IPS-20b (cell line): ENCODE results near the gene TAP1.

Source experiments
- H3K27ac ChIP-seq: one replicate; pipeline ENCODE4 v1.5.1; 2013; ENCODE audit warnings: low read length
- H3K27me3 ChIP-seq: 2 replicates; pipeline ENCODE4 v1.6.1; 2013; ENCODE audit warnings: mild to moderate bottlenecking, low read length, inconsistent platforms; ENCODE audit not compliant: insufficient read depth
- H3K36me3 ChIP-seq: 2 replicates; pipeline ENCODE4 v1.6.1; 2013; ENCODE audit warnings: low read depth, mild to moderate bottlenecking, inconsistent platforms, low read length, moderate library complexity; ENCODE audit not compliant: insufficient read depth
- H3K4me1 ChIP-seq: 2 replicates; pipeline ENCODE4 v1.6.1; 2013; ENCODE audit warnings: mild to moderate bottlenecking, control low read depth, inconsistent platforms, low read length, moderate library complexity; ENCODE audit not compliant: insufficient read depth
- H3K4me3 ChIP-seq: 2 replicates; pipeline ENCODE4 v1.5.1; 2013; ENCODE audit warnings: mild to moderate bottlenecking, low read length, inconsistent platforms
- H3K9ac ChIP-seq: 2 replicates; pipeline ENCODE4 v1.6.1; 2013; ENCODE audit warnings: low read depth, mild to moderate bottlenecking, inconsistent platforms, low read length, moderate library complexity
- H3K9me3 ChIP-seq: 2 replicates; pipeline ENCODE4 v1.6.1; 2013; ENCODE audit warnings: mild to moderate bottlenecking, low read depth, low read length, inconsistent platforms; ENCODE audit not compliant: insufficient read depth

The TAP1 gene, protein sequence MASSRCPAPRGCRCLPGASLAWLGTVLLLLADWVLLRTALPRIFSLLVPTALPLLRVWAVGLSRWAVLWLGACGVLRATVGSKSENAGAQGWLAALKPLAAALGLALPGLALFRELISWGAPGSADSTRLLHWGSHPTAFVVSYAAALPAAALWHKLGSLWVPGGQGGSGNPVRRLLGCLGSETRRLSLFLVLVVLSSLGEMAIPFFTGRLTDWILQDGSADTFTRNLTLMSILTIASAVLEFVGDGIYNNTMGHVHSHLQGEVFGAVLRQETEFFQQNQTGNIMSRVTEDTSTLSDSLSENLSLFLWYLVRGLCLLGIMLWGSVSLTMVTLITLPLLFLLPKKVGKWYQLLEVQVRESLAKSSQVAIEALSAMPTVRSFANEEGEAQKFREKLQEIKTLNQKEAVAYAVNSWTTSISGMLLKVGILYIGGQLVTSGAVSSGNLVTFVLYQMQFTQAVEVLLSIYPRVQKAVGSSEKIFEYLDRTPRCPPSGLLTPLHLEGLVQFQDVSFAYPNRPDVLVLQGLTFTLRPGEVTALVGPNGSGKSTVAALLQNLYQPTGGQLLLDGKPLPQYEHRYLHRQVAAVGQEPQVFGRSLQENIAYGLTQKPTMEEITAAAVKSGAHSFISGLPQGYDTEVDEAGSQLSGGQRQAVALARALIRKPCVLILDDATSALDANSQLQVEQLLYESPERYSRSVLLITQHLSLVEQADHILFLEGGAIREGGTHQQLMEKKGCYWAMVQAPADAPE

DNA sequence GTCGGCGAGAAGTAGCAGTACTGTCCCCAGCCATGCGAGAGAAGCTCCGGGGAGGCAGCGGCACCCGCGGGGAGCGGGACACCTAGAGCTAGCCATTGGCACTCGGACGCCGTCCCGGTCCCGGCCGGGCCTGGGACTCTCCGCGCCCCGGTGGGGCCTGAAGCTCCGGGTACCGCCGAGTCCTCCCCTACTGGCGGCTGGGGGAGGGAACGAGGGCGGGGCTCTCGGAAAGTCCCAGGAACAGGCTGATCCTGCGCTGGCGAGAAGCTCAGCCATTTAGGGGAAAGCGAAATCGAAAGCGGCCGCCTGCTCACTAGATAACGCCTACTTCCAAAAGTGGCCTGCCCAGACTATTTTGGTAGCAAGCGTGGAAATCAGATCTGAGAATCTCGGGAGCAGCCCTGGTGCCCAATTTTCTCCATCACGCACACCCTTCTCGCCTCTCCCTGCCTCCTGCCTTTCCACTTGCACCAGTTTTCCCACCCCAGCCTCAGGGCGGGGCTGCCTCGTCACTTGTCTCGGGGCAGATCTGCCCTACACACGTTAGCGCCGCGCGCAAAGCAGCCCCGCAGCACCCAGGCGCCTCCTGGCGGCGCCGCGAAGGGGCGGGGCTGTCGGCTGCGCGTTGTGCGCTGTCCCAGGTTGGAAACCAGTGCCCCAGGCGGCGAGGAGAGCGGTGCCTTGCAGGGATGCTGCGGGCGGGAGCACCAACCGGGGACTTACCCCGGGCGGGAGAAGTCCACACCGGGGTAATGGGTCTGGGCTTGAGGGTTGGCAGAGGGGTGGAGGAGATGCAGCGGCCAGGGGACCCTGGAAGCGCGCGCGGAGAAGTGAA, at the start of gene TAP1, which contains the start of gene PSMB9:
TSS of gene TAP1 (minus strand) at position 164 of the 835 bp plus-strand sequence. CDS start at position 96, 68 bp downstream.
TSS of gene PSMB9 (plus strand) at position 652 of the 835 bp plus-strand sequence. CDS start at position 690, 38 bp downstream.
- H3K9ac ChIP-seq: peak within 1 kb of the TSS; percentile 64; the same call in 1 of the 2 replicates
- H3K27ac ChIP-seq: no peak within 1 kb of the TSS
- no peaks in the 10 kb centered on the region for H3K9me3 ChIP-seq
- H3K4me3 ChIP-seq: peak within 1 kb of the TSS; percentile 75
- H3K27me3 ChIP-seq: peaks cover 85% of the 10 kb centered on the region
- H3K4me1 ChIP-seq: no peaks in the 10 kb centered on the region
- 0 out of 2 replicates have a peak, but pooled peaks cover 2% of the 10 kb centered on the region for H3K36me3 ChIP-seq

DNA sequence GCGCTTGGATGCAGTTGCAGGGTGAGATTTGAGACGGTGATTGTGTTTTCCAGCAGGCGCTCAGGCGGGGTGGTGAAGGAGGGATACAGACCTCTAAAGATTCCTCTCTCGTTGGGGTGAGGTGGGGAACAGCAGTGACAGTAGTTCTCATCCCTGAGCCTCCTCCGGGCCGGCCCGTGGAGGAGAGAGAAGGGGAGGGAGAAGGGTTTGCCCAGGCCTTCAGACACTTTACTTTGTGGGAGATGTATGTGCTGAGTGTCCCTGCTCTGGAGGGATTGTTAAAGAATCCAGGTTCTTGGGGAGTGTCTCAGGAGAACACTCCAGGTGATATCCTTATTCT, 41.5 kb upstream of the TAP1 start:
- no peaks in the 10 kb centered on the region for H3K9me3 ChIP-seq
- no peaks in the 10 kb centered on the region for H3K27me3 ChIP-seq
- peak overlapping the region; percentile 94 for H3K4me3 ChIP-seq
- H3K36me3 ChIP-seq: no peaks in the 10 kb centered on the region
- no peak overlapping the region for H3K27ac ChIP-seq
- H3K4me1 ChIP-seq: no peaks in the 10 kb centered on the region; the same call in 1 of the 2 replicates
- peak overlapping the region; percentile 86; the same call in 1 of the 2 replicates for H3K9ac ChIP-seq

DNA sequence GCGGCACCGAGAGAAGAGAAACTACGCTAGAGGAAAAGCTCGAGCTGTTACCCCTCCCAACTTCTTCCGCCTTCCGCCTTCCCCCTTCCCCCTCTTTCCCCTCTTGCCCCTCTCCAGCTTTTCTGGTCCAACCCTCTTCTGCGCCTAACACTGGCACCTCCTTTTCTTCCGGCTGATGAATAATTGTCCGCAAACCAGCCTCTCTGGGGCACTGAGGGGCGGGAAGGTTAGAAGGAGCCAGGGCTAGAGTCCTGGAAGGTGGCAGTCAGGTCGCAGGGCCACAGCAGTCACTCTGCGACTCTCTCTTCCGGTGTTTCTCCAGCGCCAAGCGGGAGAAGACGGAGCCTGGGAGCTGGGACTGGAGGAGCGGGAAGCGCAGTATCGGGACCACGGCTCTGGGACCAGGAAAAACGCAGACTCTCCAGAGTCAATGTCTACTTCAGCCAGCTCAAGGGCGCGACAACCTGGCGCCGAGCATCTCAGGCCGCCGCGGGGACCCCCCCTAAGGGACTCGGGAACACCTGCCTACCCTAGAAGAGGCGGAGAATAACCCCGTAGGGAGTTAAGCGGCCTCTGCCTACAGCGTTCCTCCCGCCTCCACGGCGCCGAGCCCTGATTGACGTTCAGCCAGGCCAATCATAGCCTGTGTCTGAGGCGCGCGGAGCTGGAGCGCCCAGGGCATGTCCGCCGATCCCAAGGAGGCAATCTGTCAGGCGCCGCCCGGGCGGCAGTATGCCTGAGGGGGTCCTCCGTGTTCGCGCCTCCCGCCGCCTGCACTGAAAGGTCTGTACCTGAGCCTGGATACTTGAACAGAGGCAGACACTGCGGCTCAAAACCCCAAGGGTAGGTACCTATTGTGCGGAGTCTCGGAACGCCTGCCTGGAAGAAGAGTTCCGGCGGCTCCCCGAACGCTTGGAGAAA, 40.8 kb upstream of the TAP1 start:
- Histone ChIP-seq H3K9me3 (no peaks in the 10 kb centered on the region), H3K9ac (peak overlapping the region; percentile 86; the same call in 1 of the 2 replicates), H3K27ac (peak overlapping the region; percentile 82), H3K4me1 (no peaks in the 10 kb centered on the region; the same call in 1 of the 2 replicates), H3K27me3 (no peaks in the 10 kb centered on the region), H3K36me3 (no peaks in the 10 kb centered on the region), H3K4me3 (peak overlapping the region; percentile 94)

DNA sequence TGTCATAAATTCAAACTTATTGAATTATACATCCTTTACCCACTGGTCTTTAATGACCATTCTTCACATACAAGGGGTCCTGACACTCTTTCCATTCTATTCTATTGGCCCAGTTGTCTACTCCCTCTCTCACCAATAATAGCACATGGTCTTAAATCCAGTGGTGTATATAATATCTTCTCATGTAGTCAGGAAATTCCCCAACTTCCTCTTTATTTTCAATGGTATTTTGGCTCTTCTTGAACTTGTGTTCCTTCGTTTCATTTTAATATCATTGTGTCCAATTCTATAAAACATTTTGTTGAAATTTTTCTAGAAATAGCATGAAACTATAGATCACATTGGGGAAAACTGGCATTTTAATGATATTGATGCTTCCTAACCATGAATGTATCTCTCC, 37.3 kb upstream of the TAP1 start:
- H3K9ac ChIP-seq: no peak overlapping the region
- H3K4me3 ChIP-seq: no peak overlapping the region
- H3K36me3 ChIP-seq: no peaks in the 10 kb centered on the region
- no peaks in the 10 kb centered on the region; the same call in 1 of the 2 replicates for H3K4me1 ChIP-seq
- H3K27me3 ChIP-seq: no peaks in the 10 kb centered on the region
- H3K27ac ChIP-seq: no peak overlapping the region
- H3K9me3 ChIP-seq: no peaks in the 10 kb centered on the region

DNA sequence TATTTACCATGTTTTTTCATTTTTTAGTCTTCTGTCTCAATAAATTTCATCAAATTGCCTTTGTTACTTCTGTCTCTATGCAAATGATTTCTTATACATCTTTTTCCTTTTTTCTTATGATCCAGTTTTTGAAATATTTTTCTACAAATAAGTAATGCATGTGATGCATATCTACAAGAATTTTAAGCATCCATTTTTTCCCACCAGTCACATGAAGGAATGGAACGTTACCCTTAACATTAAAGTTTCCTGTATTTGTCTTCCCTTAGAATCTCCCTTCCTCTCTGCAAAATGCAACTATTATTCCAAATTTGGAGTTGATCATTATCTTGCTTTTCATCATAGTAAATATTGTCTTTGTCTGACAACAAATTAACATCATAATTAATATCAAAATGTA, 36.0 kb upstream of the TAP1 start:
- no peak overlapping the region for H3K4me3 ChIP-seq
- no peaks in the 10 kb centered on the region for H3K9me3 ChIP-seq
- no peaks in the 10 kb centered on the region for H3K27me3 ChIP-seq

DNA sequence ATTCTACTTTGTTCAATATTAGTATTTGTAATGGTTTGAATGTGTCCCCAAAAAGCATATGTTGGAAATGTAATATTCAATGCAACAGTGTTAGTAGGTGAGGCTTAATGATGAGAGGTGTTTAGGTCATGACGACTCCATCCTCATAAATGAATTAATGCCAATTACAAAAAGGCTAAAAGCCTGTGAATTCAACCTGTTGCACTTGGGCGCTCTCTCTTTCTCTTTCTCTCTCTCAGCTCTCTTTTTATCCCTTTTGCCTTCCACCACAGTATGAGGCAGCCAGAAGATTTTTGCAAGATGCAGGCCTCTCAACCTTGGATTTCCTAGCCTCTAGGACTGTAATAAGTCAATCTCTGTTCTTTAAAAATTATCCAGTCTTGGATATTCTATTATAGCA, 35.1 kb upstream of the TAP1 start:
- Histone ChIP-seq H3K27ac (no peak overlapping the region), H3K27me3 (no peaks in the 10 kb centered on the region), H3K4me3 (no peak overlapping the region), H3K4me1 (no peaks in the 10 kb centered on the region), H3K9ac (no peak overlapping the region), H3K9me3 (no peaks in the 10 kb centered on the region), H3K36me3 (no peaks in the 10 kb centered on the region)

More for the DNA sequence above, 36.0 kb upstream of the TAP1 start:
- no peaks in the 10 kb centered on the region for H3K4me1 ChIP-seq
- no peak overlapping the region for H3K27ac ChIP-seq
- no peak overlapping the region for H3K9ac ChIP-seq
- no peaks in the 10 kb centered on the region for H3K36me3 ChIP-seq

DNA sequence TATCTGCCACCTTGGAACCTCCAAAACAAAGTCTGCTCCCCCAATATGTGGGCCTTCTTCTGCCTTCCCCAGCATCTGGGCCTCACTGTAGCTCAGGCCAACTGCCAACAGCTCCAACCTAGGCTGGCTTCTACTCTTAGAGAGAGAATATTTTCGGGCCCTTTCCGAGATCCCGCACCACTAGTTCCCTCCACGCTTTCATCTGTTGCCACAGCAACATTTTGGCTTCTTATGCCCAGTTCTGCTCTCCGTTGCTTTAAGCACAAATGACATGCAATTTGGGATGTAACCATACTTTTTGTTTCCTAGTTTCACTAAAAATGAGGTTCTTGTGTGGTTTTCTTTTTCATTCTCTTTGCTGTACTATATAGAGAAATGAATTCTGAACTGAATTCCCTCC, 34.1 kb upstream of the TAP1 start:
- H3K9ac ChIP-seq: no peak overlapping the region
- H3K27ac ChIP-seq: no peak overlapping the region

DNA sequence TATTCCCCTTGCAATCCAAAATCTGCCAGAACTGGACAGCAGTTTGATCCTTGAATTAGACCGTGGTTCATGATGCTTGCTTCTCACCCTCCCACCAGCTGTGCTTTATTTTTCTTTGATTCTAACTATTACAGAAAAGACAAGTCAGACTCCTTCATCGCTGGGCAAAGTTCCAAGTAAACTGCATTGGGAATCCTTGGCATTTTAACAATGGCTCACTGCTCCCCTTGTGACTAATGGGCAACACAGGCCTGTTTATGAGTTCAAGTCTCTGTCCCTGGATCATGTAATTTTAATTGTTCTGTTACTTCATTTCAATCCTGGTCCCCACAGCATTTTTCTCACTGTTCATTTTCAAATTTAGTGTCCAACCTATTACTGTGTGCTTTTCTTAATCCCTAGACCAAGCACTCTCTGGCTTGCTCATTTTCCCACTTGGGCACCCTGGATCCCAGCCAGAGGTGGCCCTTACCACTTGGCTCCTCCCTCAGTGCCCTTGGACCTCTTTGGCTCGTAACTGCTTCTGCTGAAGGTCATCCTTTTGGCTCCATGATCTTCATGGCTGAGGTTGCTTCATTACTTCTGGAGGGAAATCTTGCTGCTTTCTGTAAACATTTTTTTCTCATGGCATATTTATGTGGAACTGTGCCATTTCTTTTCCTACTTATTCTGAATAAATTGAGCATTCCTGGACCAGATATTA, 33.3 kb upstream of the TAP1 start:
- Histone ChIP-seq H3K9me3 (no peaks in the 10 kb centered on the region), H3K4me3 (no peak overlapping the region), H3K27me3 (no peaks in the 10 kb centered on the region), H3K27ac (no peak overlapping the region), H3K36me3 (no peaks in the 10 kb centered on the region), H3K4me1 (no peaks in the 10 kb centered on the region), H3K9ac (no peak overlapping the region)

More for the DNA sequence above, 34.1 kb upstream of the TAP1 start:
- H3K9me3 ChIP-seq: no peaks in the 10 kb centered on the region
- H3K4me3 ChIP-seq: no peak overlapping the region
- H3K4me1 ChIP-seq: no peaks in the 10 kb centered on the region
- no peaks in the 10 kb centered on the region for H3K27me3 ChIP-seq
- H3K36me3 ChIP-seq: no peaks in the 10 kb centered on the region

DNA sequence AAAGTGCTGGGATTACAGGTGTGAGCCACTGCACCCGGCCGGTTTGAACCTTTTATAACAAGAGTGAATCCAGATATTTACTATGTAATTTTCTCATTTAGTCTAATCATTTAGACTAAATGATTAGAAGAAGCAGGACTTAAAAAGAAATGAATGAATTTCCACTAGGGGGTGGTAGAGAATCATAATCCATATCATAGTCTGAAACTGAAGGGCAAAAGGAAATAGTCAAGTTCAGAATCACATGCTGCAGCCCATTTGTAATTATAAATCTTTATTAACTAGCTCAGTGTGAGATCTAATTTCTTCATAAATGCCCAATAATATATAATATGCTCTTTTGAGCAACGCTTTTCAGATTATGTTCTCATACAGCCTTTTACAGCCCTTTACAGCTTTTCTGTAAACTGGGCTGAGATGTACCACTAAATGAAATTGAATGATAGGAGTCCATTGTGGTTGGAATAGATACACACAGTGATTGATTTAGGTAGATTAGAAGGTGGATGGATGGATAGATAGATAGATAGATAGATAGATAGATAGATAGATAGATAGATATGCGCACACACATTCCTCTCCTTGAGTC, 32.3 kb upstream of the TAP1 start:
- no peaks in the 10 kb centered on the region for H3K4me1 ChIP-seq

DNA sequence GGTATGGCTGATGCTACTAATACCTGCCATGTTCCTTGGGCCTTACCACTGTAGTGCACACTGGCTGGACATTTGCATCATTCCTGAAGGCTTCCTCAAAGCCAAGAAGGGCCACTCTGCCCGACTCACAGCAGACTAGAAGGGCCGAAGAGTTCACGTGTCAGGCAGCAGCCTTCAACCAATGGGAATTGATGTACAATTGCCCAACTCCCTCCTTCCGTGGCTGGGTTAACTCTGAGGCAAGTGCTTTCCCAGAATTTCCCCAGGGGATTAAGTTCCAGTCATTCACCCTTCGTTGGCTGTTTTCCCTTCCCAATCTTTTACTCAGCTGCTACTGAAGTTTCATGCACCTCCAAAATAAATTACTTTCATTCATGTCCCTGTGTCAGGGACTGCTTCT, 30.3 kb upstream of the TAP1 start:
- no peaks in the 10 kb centered on the region for H3K36me3 ChIP-seq

More for the DNA sequence above, 32.3 kb upstream of the TAP1 start:
- Histone ChIP-seq H3K9ac (no peak overlapping the region), H3K4me3 (no peak overlapping the region), H3K27ac (no peak overlapping the region), H3K9me3 (no peaks in the 10 kb centered on the region), H3K36me3 (no peaks in the 10 kb centered on the region), H3K27me3 (no peaks in the 10 kb centered on the region)

More for the DNA sequence above, 30.3 kb upstream of the TAP1 start:
- H3K9me3 ChIP-seq: no peaks in the 10 kb centered on the region
- no peaks in the 10 kb centered on the region for H3K27me3 ChIP-seq
- H3K4me1 ChIP-seq: no peaks in the 10 kb centered on the region
- H3K4me3 ChIP-seq: no peak overlapping the region
- no peak overlapping the region for H3K9ac ChIP-seq
- H3K27ac ChIP-seq: no peak overlapping the region
